ENCODE data around the gene DLGAP4.

DLGAP4 gene

GRCh38 chr20:36572701-36573102 is 266.6 kb downstream of the DLGAP4 start:
- H3K36me3 ChIP-seq (ENCODE audit: insufficient read depth, low read length), result no peaks in the 10 kb centered on the region
- H3K27me3 ChIP-seq (ENCODE audit: insufficient read depth, low read length), result no peaks in the 10 kb centered on the region
- peaks cover 26% of the 10 kb centered on the region for H3K4me1 ChIP-seq (ENCODE audit: insufficient read depth, low read length)
- no peaks in the 10 kb centered on the region for H3K9me3 ChIP-seq (ENCODE audit: low read length)
- H3K4me3 ChIP-seq (ENCODE audit: low read length), result peak overlapping the region; percentile 52
- H2AFZ ChIP-seq (ENCODE audit: low read depth, low read length), result peak overlapping the region; percentile 7

DNA sequence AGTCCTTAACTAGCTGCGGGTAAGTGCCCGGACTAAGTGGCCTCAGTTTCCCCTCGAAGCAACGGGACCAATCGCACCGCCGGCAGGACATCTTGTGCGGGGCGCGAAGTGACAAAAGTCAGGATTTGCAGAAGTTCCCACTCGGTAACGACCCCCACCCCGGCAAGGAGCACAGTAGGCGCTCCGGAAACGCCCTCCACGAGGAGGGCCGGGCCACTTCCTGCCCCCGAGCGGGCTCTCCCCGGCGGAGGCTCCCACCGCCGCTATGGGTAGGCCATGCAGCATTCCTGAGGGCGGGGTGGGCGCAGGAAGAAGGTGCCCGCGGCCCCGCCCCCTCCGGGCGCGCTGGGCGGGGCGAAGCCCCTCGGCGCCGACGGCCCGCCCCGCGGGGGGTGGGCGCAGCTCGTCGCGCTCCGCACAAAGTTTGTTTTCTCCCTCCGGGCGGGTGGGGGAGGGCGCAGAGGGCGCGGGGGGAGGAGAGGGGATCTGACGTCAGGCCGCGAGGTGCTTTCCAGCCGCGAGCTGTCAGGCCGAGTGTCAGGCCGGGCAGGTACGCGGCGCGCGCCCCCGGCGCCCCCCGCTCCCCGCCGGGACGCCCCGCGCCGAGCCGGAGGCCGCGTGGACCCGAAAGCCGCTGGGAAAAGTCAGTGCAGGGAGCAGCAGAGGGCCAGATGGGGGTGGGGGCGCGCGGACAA is 267.1 kb downstream of the DLGAP4 start, which contains the start of gene TGIF2:
TSS of gene TGIF2 (plus strand) at position 495 of the 695 bp plus-strand sequence. CDS start 5,178 bp downstream, outside the sequence.
- no peaks in the 10 kb centered on the region for H3K27me3 ChIP-seq (ENCODE audit: insufficient read depth, low read length)
- H2AFZ ChIP-seq (ENCODE audit: low read depth, low read length), result peak within 1 kb of the TSS; percentile 74
- peaks cover 26% of the 10 kb centered on the region for H3K4me1 ChIP-seq (ENCODE audit: insufficient read depth, low read length)
- peak within 1 kb of the TSS; percentile 89 for H3K4me3 ChIP-seq (ENCODE audit: low read length)
- peaks cover 4% of the 10 kb centered on the region for H3K36me3 ChIP-seq (ENCODE audit: insufficient read depth, low read length)
- no peaks in the 10 kb centered on the region for H3K9me3 ChIP-seq (ENCODE audit: low read length)

GRCh38 chr20:36573798-36574365 is 267.7 kb downstream of the DLGAP4 start:
- H3K9me3 ChIP-seq (ENCODE audit: low read length), result no peaks in the 10 kb centered on the region
- no peaks in the 10 kb centered on the region for H3K27me3 ChIP-seq (ENCODE audit: insufficient read depth, low read length)
- peaks cover 10% of the 10 kb centered on the region for H3K36me3 ChIP-seq (ENCODE audit: insufficient read depth, low read length)
- peaks cover 26% of the 10 kb centered on the region for H3K4me1 ChIP-seq (ENCODE audit: insufficient read depth, low read length)
- H3K4me3 ChIP-seq (ENCODE audit: low read length), result peak overlapping the region; percentile 89
- H2AFZ ChIP-seq (ENCODE audit: low read depth, low read length), result peak overlapping the region; percentile 69

GRCh38 chr20:36574366-36575135 is 268.4 kb downstream of the DLGAP4 start:
- Histone ChIP-seq H3K36me3 (ENCODE audit: insufficient read depth, low read length) (peaks cover 15% of the 10 kb centered on the region), H2AFZ (ENCODE audit: low read depth, low read length) (peak overlapping the region; percentile 74), H3K4me1 (ENCODE audit: insufficient read depth, low read length) (peaks cover 26% of the 10 kb centered on the region), H3K9me3 (ENCODE audit: low read length) (no peaks in the 10 kb centered on the region), H3K4me3 (ENCODE audit: low read length) (peak overlapping the region; percentile 89), H3K27me3 (ENCODE audit: insufficient read depth, low read length) (no peaks in the 10 kb centered on the region)

GRCh38 chr20:36576081-36576445 is 269.9 kb downstream of the DLGAP4 start:
- peaks cover 29% of the 10 kb centered on the region for H3K36me3 ChIP-seq (ENCODE audit: insufficient read depth, low read length)
- H3K4me3 ChIP-seq (ENCODE audit: low read length), result no peak overlapping the region
- H3K4me1 ChIP-seq (ENCODE audit: insufficient read depth, low read length), result peaks cover 26% of the 10 kb centered on the region
- no peak overlapping the region for H2AFZ ChIP-seq (ENCODE audit: low read depth, low read length)
- no peaks in the 10 kb centered on the region for H3K27me3 ChIP-seq (ENCODE audit: insufficient read depth, low read length)
- H3K9me3 ChIP-seq (ENCODE audit: low read length), result no peaks in the 10 kb centered on the region
